OCI-LY7 (cell line): ENCODE results near the gene SCGN. TPM values are rescaled to one million over a fixed set of nuclear protein-coding genes. Genes with fewer than 3 reads are reported as not detected.

Experiments
- BruUV-seq: library from RNA; stranded (reverse); fragments of 400-500 nt; replicated peaks from 2 replicates; lab custom pipeline; 2021; lab: Mats Ljungman, UMichigan
- CTCF ChIA-PET: fragments of 300-600 bp; sonication (Branson Sonifier 250); formaldehyde crosslinking; loops from one replicate; lab custom pipeline; 2022; ENCODE audit warnings: antibody characterized with exemption; ENCODE audit not compliant: unreplicated experiment; lab: Charles Lee
- POLR2A ChIA-PET: fragments of 300-600 bp; sonication (Branson Sonifier 250); formaldehyde crosslinking; loops from one replicate; lab custom pipeline; 2022; ENCODE audit warnings: antibody characterized with exemption; lab: Charles Lee
- DNase-seq: peaks from one replicate; pipeline ENCODE4 v3.0.0-alpha.2; 2015; ENCODE audit warnings: low spot score
- H2AFZ ChIP-seq: fragments of 200-600 bp; sonication (generic), shearing (Covaris generic); 2 replicates; pipeline ENCODE4 v1.6.1; 2014; ENCODE audit warnings: mild to moderate bottlenecking, antibody characterized with exemption, low read length, moderate library complexity
- H3K27ac ChIP-seq: fragments of 200-600 bp; sonication (generic); 2 replicates; pipeline ENCODE4 v1.5.1; 2014; ENCODE audit warnings: mixed run types, low read depth, mild to moderate bottlenecking, moderate library complexity, low read length, inconsistent platforms; ENCODE audit not compliant: poor library complexity, severe bottlenecking
- H3K36me3 ChIP-seq: fragments of 200-600 bp; sonication (generic); 2 replicates; pipeline ENCODE4 v1.6.1; 2014; ENCODE audit warnings: mild to moderate bottlenecking, antibody characterized with exemption, low read length, moderate library complexity, mixed read lengths; ENCODE audit not compliant: insufficient read depth
- H3K4me1 ChIP-seq: fragments of 200-600 bp; sonication (generic); 2 replicates; pipeline ENCODE4 v1.5.1; 2014; ENCODE audit warnings: mild to moderate bottlenecking, low read length; ENCODE audit not compliant: insufficient read depth, poor library complexity, severe bottlenecking
- H3K4me2 ChIP-seq: fragments of 200-600 bp; sonication (generic); 2 replicates; pipeline ENCODE4 v1.6.1; 2014; ENCODE audit warnings: mild to moderate bottlenecking, low read length
- H3K4me3 ChIP-seq: fragments of 200-600 bp; sonication (generic); 2 replicates; pipeline ENCODE4 v1.5.1; 2014; ENCODE audit warnings: mild to moderate bottlenecking, low read depth, low read length; ENCODE audit not compliant: poor library complexity, severe bottlenecking
- H3K79me2 ChIP-seq: fragments of 200-600 bp; sonication (generic); 2 replicates; pipeline ENCODE4 v1.6.1; 2016; ENCODE audit warnings: low read depth, mild to moderate bottlenecking, low read length, moderate library complexity, mixed read lengths; ENCODE audit not compliant: insufficient read depth
- H3K9me2 ChIP-seq: fragments of 200-600 bp; sonication (generic); 2 replicates; pipeline ENCODE4 v1.6.1; 2016; ENCODE audit warnings: mild to moderate bottlenecking, low read length, mixed read lengths; ENCODE audit not compliant: insufficient read depth
- H3K9me3 ChIP-seq: fragments of 200-600 bp; sonication (generic); 2 replicates; pipeline ENCODE4 v1.6.1; 2014; ENCODE audit warnings: mild to moderate bottlenecking, mixed run types, low read length, mixed read lengths
- H4K20me1 ChIP-seq: fragments of 200-600 bp; sonication (generic); 2 replicates; pipeline ENCODE4 v1.6.1; 2014; ENCODE audit warnings: mild to moderate bottlenecking, antibody characterized with exemption, low read length, moderate library complexity, mixed read lengths; ENCODE audit not compliant: insufficient read depth
- CTCF ChIP-seq: fragments of 200-600 bp; sonication (generic); conservative IDR thresholded peaks from 2 replicates; pipeline ENCODE4 v1.5.1; 2014; ENCODE audit warnings: mild to moderate bottlenecking, antibody characterized with exemption, low read length, moderate library complexity, mixed read lengths
- EZH2phosphoT487 ChIP-seq: fragments of 200-600 bp; sonication (generic); IDR thresholded peaks from 2 replicates; pipeline ENCODE4 v1.6.1; 2018; ENCODE audit warnings: low read depth, borderline replicate concordance, mild to moderate bottlenecking, mixed run types, antibody characterized with exemption, low read length, moderate library complexity, mixed read lengths
- intact Hi-C: fragments of 100-400 bp; cut with micrococcal nuclease; formaldehyde crosslinking; loops from one replicate; pipeline ENCODE4 v1.10.0; 2022; ENCODE audit not compliant: unreplicated experiment
- total RNA-seq, 2 experiments: library from RNA; depleted of rRNA in 1 of 2; stranded (reverse); fragments of >200 nt in 1 of 2; shearing (Covaris generic) in 1 of 2; gene quantifications; 2 replicates each; pipeline ENCODE4 v1.2.3, GENCODE V29; 2014 to 2022

Gene SCGN
- total RNA-seq, 2 experiments from 2014 or later, result not detected

GRCh38 chr6:25628471-25629197 is 23.4 kb upstream of the SCGN start:
- intact Hi-C loops, result no loop called here
- H3K4me1 ChIP-seq, result no peaks in the 10 kb centered on the region
- H3K4me2 ChIP-seq, result no peak overlapping the region
- H4K20me1 ChIP-seq, result no peaks in the 10 kb centered on the region
- DNase-seq, result no peak
- no peaks in the 10 kb centered on the region for H3K79me2 ChIP-seq
- TF ChIP-seq EZH2phosphoT487 (no peak), CTCF (no peak)
- no peak overlapping the region for H3K27ac ChIP-seq
- no TSS peak for BruUV-seq
- CTCF ChIA-PET, result no interaction called here
- no peaks in the 10 kb centered on the region for H3K36me3 ChIP-seq
- POLR2A ChIA-PET, result no interaction called here
- H3K4me3 ChIP-seq, result no peak overlapping the region
- H3K9me3 ChIP-seq, result no peaks in the 10 kb centered on the region
- no peaks in the 10 kb centered on the region for H3K9me2 ChIP-seq
- no peak overlapping the region for H2AFZ ChIP-seq

GRCh38 chr6:25629198-25629576 is 22.8 kb upstream of the SCGN start:
- Histone ChIP-seq H3K4me2 (no peak overlapping the region), H3K27ac (no peak overlapping the region), H3K79me2 (no peaks in the 10 kb centered on the region), H2AFZ (no peak overlapping the region), H3K36me3 (no peaks in the 10 kb centered on the region), H4K20me1 (no peaks in the 10 kb centered on the region), H3K4me1 (no peaks in the 10 kb centered on the region), H3K9me3 (no peaks in the 10 kb centered on the region), H3K9me2 (no peaks in the 10 kb centered on the region), H3K4me3 (no peak overlapping the region)
- no TSS peak for BruUV-seq
- no peak for DNase-seq
- ChIA-PET CTCF (no interaction called here), POLR2A (no interaction called here)
- no peak for TF ChIP-seq CTCF
- TF ChIP-seq EZH2phosphoT487, result no peak
- intact Hi-C loops, result no loop called here

GRCh38 chr6:25630508-25631278 is 21.3 kb upstream of the SCGN start:
- Histone ChIP-seq H4K20me1 (no peaks in the 10 kb centered on the region), H3K27ac (no peak overlapping the region), H2AFZ (no peak overlapping the region), H3K4me2 (no peak overlapping the region), H3K4me3 (no peak overlapping the region), H3K4me1 (no peaks in the 10 kb centered on the region), H3K9me2 (no peaks in the 10 kb centered on the region), H3K79me2 (no peaks in the 10 kb centered on the region), H3K9me3 (no peaks in the 10 kb centered on the region), H3K36me3 (no peaks in the 10 kb centered on the region)
- no TSS peak for BruUV-seq
- intact Hi-C loops, result no loop called here
- TF ChIP-seq EZH2phosphoT487 (no peak), CTCF (no peak)
- no peak for DNase-seq
- CTCF ChIA-PET, result no interaction called here
- POLR2A ChIA-PET, result interaction anchor here (0.8 kb wide), 1 partner anchor 11 kb away, joined by 3 read pairs; no protein-coding TSS in a partner anchor
